ENCODE data around the gene ZNF316. TPM values are rescaled to one million over a fixed set of nuclear protein-coding genes. Genes with fewer than 3 reads are reported as not detected.

ZNF316 gene
- total RNA-seq: 26.0 to 32.5 TPM (median 28.9 TPM) in 3 replicates
- long read RNA-seq, full-length matches to known transcripts: 1 of 9 reads
- long read RNA-seq, partial matches to known transcripts: 3 of 9 reads
- long read RNA-seq, other reads (novel, unspliced or antisense): 5 of 9 reads

- Mint-ChIP-seq H3K9me3 (ENCODE audit: low read depth) (no peaks in the 10 kb centered on the region), H3K4me3 (ENCODE audit: unreplicated experiment) (peak within 1 kb of the TSS; percentile 79), H3K27ac (ENCODE audit: unreplicated experiment) (peak within 1 kb of the TSS; percentile 27), H3K36me3 (ENCODE audit: low read depth) (peaks cover 5% of the 10 kb centered on the region), H3K27me3 (ENCODE audit: low read depth) (no peaks in the 10 kb centered on the region), H3K4me1 (ENCODE audit: low read depth) (peaks cover 28% of the 10 kb centered on the region)
- no peak for TF ChIP-seq CTCF (IDR thresholded peaks at IDR 0.05)
- no peak for DNase-seq (ENCODE audit: low spot score)
Measured at GRCh38 chr7:6636741-6637543, at the start of gene ZNF316. ZNF316 (plus strand) TSS chr7:6637318; CDS start chr7:6642410, 5,092 bp downstream.

GRCh38 chr7:6588566-6588965 lies 48.6 kb upstream of the ZNF316 start:
- Mint-ChIP-seq H3K36me3 (ENCODE audit: low read depth) (peaks cover 22% of the 10 kb centered on the region), H3K4me3 (ENCODE audit: unreplicated experiment) (no peak overlapping the region), H3K9me3 (ENCODE audit: low read depth) (no peaks in the 10 kb centered on the region), H3K27me3 (ENCODE audit: low read depth) (no peaks in the 10 kb centered on the region), H3K27ac (ENCODE audit: unreplicated experiment) (peak overlapping the region; percentile 70), H3K4me1 (ENCODE audit: low read depth) (peaks cover 17% of the 10 kb centered on the region)
- no peak for DNase-seq (ENCODE audit: low spot score)
- TF ChIP-seq CTCF (IDR thresholded peaks at IDR 0.05): no peak

- no peak for TF ChIP-seq CTCF (IDR thresholded peaks at IDR 0.05)
- H3K4me1 Mint-ChIP-seq (ENCODE audit: low read depth): peaks cover 17% of the 10 kb centered on the region
- H3K27me3 Mint-ChIP-seq (ENCODE audit: low read depth): no peaks in the 10 kb centered on the region
- no peak for DNase-seq (ENCODE audit: low spot score)
- H3K27ac Mint-ChIP-seq (ENCODE audit: unreplicated experiment): no peak overlapping the region
- no peaks in the 10 kb centered on the region for H3K9me3 Mint-ChIP-seq (ENCODE audit: low read depth)
- H3K36me3 Mint-ChIP-seq (ENCODE audit: low read depth): peaks cover 25% of the 10 kb centered on the region
- H3K4me3 Mint-ChIP-seq (ENCODE audit: unreplicated experiment): peak overlapping the region; percentile 52
Measured at GRCh38 chr7:6589151-6589828, 47.8 kb upstream of the ZNF316 start.

- Mint-ChIP-seq H3K27ac (ENCODE audit: unreplicated experiment) (peak within 1 kb of the TSS; percentile 81), H3K27me3 (ENCODE audit: low read depth) (no peaks in the 10 kb centered on the region), H3K4me3 (ENCODE audit: unreplicated experiment) (peak within 1 kb of the TSS; percentile 85), H3K4me1 (ENCODE audit: low read depth) (peaks cover 17% of the 10 kb centered on the region), H3K9me3 (ENCODE audit: low read depth) (no peaks in the 10 kb centered on the region), H3K36me3 (ENCODE audit: low read depth) (peaks cover 19% of the 10 kb centered on the region)
- no peak for DNase-seq (ENCODE audit: low spot score)
- peak; percentile 83 for TF ChIP-seq CTCF (IDR thresholded peaks at IDR 0.05)
Measured at GRCh38 chr7:6589829-6590644, 47.1 kb upstream of the ZNF316 start, which contains the start of gene INTS15. INTS15 (plus strand) TSS chr7:6590021; CDS start chr7:6590284, 263 bp downstream.

Data from chondrocyte (in vitro differentiated cells).